ENCODE data around the gene LYPLAL1.
"Not testable (repeated sequence)": the region's sequence is repeated elsewhere in the genome, so short reads cannot be mapped to it uniquely, and the experiment has no call there.

LYPLAL1 gene

GRCh38 chr1:219190605-219191004 is 16.9 kb downstream of the LYPLAL1 start:
- Mint-ChIP-seq H3K9me3 (peaks cover under 1% of the 10 kb centered on the region), H3K4me3 (no peak overlapping the region), H3K27ac (ENCODE audit: low read depth) (no peak overlapping the region), H3K27me3 (no peaks in the 10 kb centered on the region), H3K4me1 (peaks cover 25% of the 10 kb centered on the region), H3K36me3 (ENCODE audit: insufficient read depth) (no peaks in the 10 kb centered on the region)
- no peak for ATAC-seq (replicated peaks; ENCODE audit: extremely low read depth, poor library complexity, severe bottlenecking)
- no peak for DNase-seq (ENCODE audit: low spot score in 2 of 2)

GRCh38 chr1:219195833-219196232 is 22.2 kb downstream of the LYPLAL1 start:
- H3K4me1 Mint-ChIP-seq; H3K9me3 Mint-ChIP-seq; H3K27ac Mint-ChIP-seq (ENCODE audit: low read depth); H3K36me3 Mint-ChIP-seq (ENCODE audit: insufficient read depth); H3K27me3 Mint-ChIP-seq; DNase-seq (ENCODE audit: low spot score in 2 of 2); ATAC-seq (replicated peaks; ENCODE audit: extremely low read depth, poor library complexity, severe bottlenecking); H3K4me3 Mint-ChIP-seq: not testable (repeated sequence)

GRCh38 chr1:219201656-219202055 is 28.0 kb downstream of the LYPLAL1 start:
- H3K9me3 Mint-ChIP-seq: peaks cover 5% of the 10 kb centered on the region
- DNase-seq (ENCODE audit: low spot score in 2 of 2) (no peak), ATAC-seq (replicated peaks; ENCODE audit: extremely low read depth, poor library complexity, severe bottlenecking) (no peak)
- no peak overlapping the region for H3K4me3 Mint-ChIP-seq
- no peak overlapping the region for H3K27ac Mint-ChIP-seq (ENCODE audit: low read depth)
- peaks cover 5% of the 10 kb centered on the region for H3K4me1 Mint-ChIP-seq
- no peaks in the 10 kb centered on the region for H3K27me3 Mint-ChIP-seq
- H3K36me3 Mint-ChIP-seq (ENCODE audit: insufficient read depth): peaks cover 1% of the 10 kb centered on the region

GRCh38 chr1:219202567-219202966 is 28.9 kb downstream of the LYPLAL1 start:
- no peaks in the 10 kb centered on the region for H3K27me3 Mint-ChIP-seq
- no peak overlapping the region for H3K4me3 Mint-ChIP-seq
- peaks cover 5% of the 10 kb centered on the region for H3K4me1 Mint-ChIP-seq
- ATAC-seq (replicated peaks; ENCODE audit: extremely low read depth, poor library complexity, severe bottlenecking) (no peak), DNase-seq (ENCODE audit: low spot score in 2 of 2) (no peak)
- H3K36me3 Mint-ChIP-seq (ENCODE audit: insufficient read depth): peaks cover 1% of the 10 kb centered on the region
- peaks cover 5% of the 10 kb centered on the region for H3K9me3 Mint-ChIP-seq
- H3K27ac Mint-ChIP-seq (ENCODE audit: low read depth): no peak overlapping the region

- Mint-ChIP-seq H3K27me3 (no peaks in the 10 kb centered on the region), H3K4me3 (no peak overlapping the region), H3K9me3 (no peaks in the 10 kb centered on the region), H3K4me1 (peaks cover 5% of the 10 kb centered on the region), H3K36me3 (ENCODE audit: insufficient read depth) (no peaks in the 10 kb centered on the region), H3K27ac (ENCODE audit: low read depth) (no peak overlapping the region)
- ATAC-seq (replicated peaks; ENCODE audit: extremely low read depth, poor library complexity, severe bottlenecking) (no peak), DNase-seq (ENCODE audit: low spot score in 2 of 2) (no peak)
These were observed 32.7 kb downstream of the LYPLAL1 start for GRCh38 chr1:219206350-219206749.

GRCh38 chr1:219209578-219209977 is 35.9 kb downstream of the LYPLAL1 start:
- peaks cover 2% of the 10 kb centered on the region for H3K4me1 Mint-ChIP-seq
- no peak overlapping the region for H3K4me3 Mint-ChIP-seq
- H3K36me3 Mint-ChIP-seq (ENCODE audit: insufficient read depth): peaks cover 3% of the 10 kb centered on the region
- DNase-seq (ENCODE audit: low spot score in 2 of 2): no peak
- H3K27me3 Mint-ChIP-seq: no peaks in the 10 kb centered on the region
- ATAC-seq (replicated peaks; ENCODE audit: extremely low read depth, poor library complexity, severe bottlenecking): no peak
- no peaks in the 10 kb centered on the region for H3K9me3 Mint-ChIP-seq
- H3K27ac Mint-ChIP-seq (ENCODE audit: low read depth): no peak overlapping the region

GRCh38 chr1:219210067-219210466 is 36.4 kb downstream of the LYPLAL1 start:
- peaks cover 3% of the 10 kb centered on the region for H3K36me3 Mint-ChIP-seq (ENCODE audit: insufficient read depth)
- no peaks in the 10 kb centered on the region for H3K4me1 Mint-ChIP-seq
- H3K9me3 Mint-ChIP-seq: no peaks in the 10 kb centered on the region
- DNase-seq (ENCODE audit: low spot score in 2 of 2) (no peak), ATAC-seq (replicated peaks; ENCODE audit: extremely low read depth, poor library complexity, severe bottlenecking) (no peak)
- H3K27me3 Mint-ChIP-seq: no peaks in the 10 kb centered on the region
- no peak overlapping the region for H3K27ac Mint-ChIP-seq (ENCODE audit: low read depth)
- H3K4me3 Mint-ChIP-seq: no peak overlapping the region

- Mint-ChIP-seq H3K4me3 (no peak overlapping the region), H3K9me3 (no peaks in the 10 kb centered on the region), H3K27ac (ENCODE audit: low read depth) (no peak overlapping the region), H3K27me3 (no peaks in the 10 kb centered on the region), H3K4me1 (no peaks in the 10 kb centered on the region), H3K36me3 (ENCODE audit: insufficient read depth) (peaks cover 3% of the 10 kb centered on the region)
- no peak for DNase-seq (ENCODE audit: low spot score in 2 of 2)
- ATAC-seq (replicated peaks; ENCODE audit: extremely low read depth, poor library complexity, severe bottlenecking): no peak
These were observed 41.8 kb downstream of the LYPLAL1 start for GRCh38 chr1:219215477-219215876.

- Mint-ChIP-seq H3K9me3 (no peaks in the 10 kb centered on the region), H3K4me3 (no peak overlapping the region), H3K27ac (ENCODE audit: low read depth) (no peak overlapping the region), H3K4me1 (no peaks in the 10 kb centered on the region), H3K36me3 (ENCODE audit: insufficient read depth) (no peaks in the 10 kb centered on the region), H3K27me3 (no peaks in the 10 kb centered on the region)
- DNase-seq (ENCODE audit: low spot score in 2 of 2) (no peak), ATAC-seq (replicated peaks; ENCODE audit: extremely low read depth, poor library complexity, severe bottlenecking) (no peak)
These were observed 47.3 kb downstream of the LYPLAL1 start for GRCh38 chr1:219220945-219221344.

GRCh38 chr1:219223496-219223895 is 49.8 kb downstream of the LYPLAL1 start:
- H3K27ac Mint-ChIP-seq (ENCODE audit: low read depth): no peak overlapping the region
- H3K27me3 Mint-ChIP-seq: no peaks in the 10 kb centered on the region
- H3K9me3 Mint-ChIP-seq: no peaks in the 10 kb centered on the region
- H3K4me1 Mint-ChIP-seq: no peaks in the 10 kb centered on the region
- no peaks in the 10 kb centered on the region for H3K36me3 Mint-ChIP-seq (ENCODE audit: insufficient read depth)
- no peak for DNase-seq (ENCODE audit: low spot score in 2 of 2)
- ATAC-seq (replicated peaks; ENCODE audit: extremely low read depth, poor library complexity, severe bottlenecking): no peak
- no peak overlapping the region for H3K4me3 Mint-ChIP-seq

- no peak for DNase-seq (ENCODE audit: low spot score in 2 of 2)
- H3K27me3 Mint-ChIP-seq: no peaks in the 10 kb centered on the region
- no peak overlapping the region for H3K4me3 Mint-ChIP-seq
- H3K27ac Mint-ChIP-seq (ENCODE audit: low read depth): no peak overlapping the region
- no peaks in the 10 kb centered on the region for H3K9me3 Mint-ChIP-seq
- ATAC-seq (replicated peaks; ENCODE audit: extremely low read depth, poor library complexity, severe bottlenecking): no peak
- no peaks in the 10 kb centered on the region for H3K4me1 Mint-ChIP-seq
- H3K36me3 Mint-ChIP-seq (ENCODE audit: insufficient read depth): no peaks in the 10 kb centered on the region
These were observed 52.5 kb downstream of the LYPLAL1 start for GRCh38 chr1:219226196-219226595.

GRCh38 chr1:219227360-219228057 is 53.8 kb downstream of the LYPLAL1 start:
- ATAC-seq (replicated peaks; ENCODE audit: extremely low read depth, poor library complexity, severe bottlenecking): no peak
- DNase-seq (ENCODE audit: low spot score in 2 of 2): no peak
- Mint-ChIP-seq H3K27me3 (no peaks in the 10 kb centered on the region), H3K36me3 (ENCODE audit: insufficient read depth) (no peaks in the 10 kb centered on the region), H3K4me1 (no peaks in the 10 kb centered on the region), H3K27ac (ENCODE audit: low read depth) (no peak overlapping the region), H3K9me3 (no peaks in the 10 kb centered on the region), H3K4me3 (no peak overlapping the region)

GRCh38 chr1:219228058-219228419 is 54.4 kb downstream of the LYPLAL1 start:
- no peak for ATAC-seq (replicated peaks; ENCODE audit: extremely low read depth, poor library complexity, severe bottlenecking)
- Mint-ChIP-seq H3K36me3 (ENCODE audit: insufficient read depth) (no peaks in the 10 kb centered on the region), H3K4me3 (no peak overlapping the region), H3K27ac (ENCODE audit: low read depth) (no peak overlapping the region), H3K4me1 (no peaks in the 10 kb centered on the region), H3K27me3 (no peaks in the 10 kb centered on the region), H3K9me3 (no peaks in the 10 kb centered on the region)
- no peak for DNase-seq (ENCODE audit: low spot score in 2 of 2)

Data from central memory CD8-positive, alpha-beta T cell (primary cell).